Hepatocyte (in vitro differentiated cells): ENCODE data around the gene CAPN2.

Source experiments
- EZH2 ChIP-seq: fragments of 200-600 bp; sonication (generic); IDR thresholded peaks from 2 replicates; pipeline ENCODE4 v1.6.1; 2016; ENCODE audit warnings: antibody characterized with exemption, mild to moderate bottlenecking, borderline replicate concordance
- EZH2phosphoT487 ChIP-seq: fragments of 200-600 bp; sonication (generic); IDR thresholded peaks from one replicate; pipeline ENCODE4 v1.6.1; 2018; ENCODE audit warnings: antibody characterized with exemption, mild to moderate bottlenecking, low read depth, moderate library complexity; ENCODE audit not compliant: unreplicated experiment, severe bottlenecking

DNA sequence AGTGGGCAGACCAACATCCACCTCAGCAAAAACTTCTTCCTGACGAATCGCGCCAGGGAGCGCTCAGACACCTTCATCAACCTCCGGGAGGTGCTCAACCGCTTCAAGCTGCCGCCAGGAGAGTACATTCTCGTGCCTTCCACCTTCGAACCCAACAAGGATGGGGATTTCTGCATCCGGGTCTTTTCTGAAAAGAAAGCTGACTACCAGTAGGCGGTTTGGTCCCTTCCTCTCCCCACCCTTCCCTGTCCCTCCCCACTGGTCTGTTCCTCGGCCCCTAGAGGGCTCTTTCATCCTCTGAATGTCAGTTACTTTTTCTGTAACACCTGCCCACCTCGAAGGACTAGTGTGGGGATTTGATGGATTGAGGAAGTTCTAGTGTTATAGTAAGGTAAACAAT lies 46.9 kb downstream of the CAPN2 start:
- TF ChIP-seq EZH2 (no peak), EZH2phosphoT487 (no peak)
